Stimulated activated CD4-positive, alpha-beta T cell treated with anti-CD3 and anti-CD28 coated beads, Interleukin-2, amount 100 ng/mL, for 4 hours (primary cell): Measurements from ENCODE around the gene MPP3.

ENCODE experiments used
- DNase-seq: peaks from one replicate; pipeline ENCODE4 v3.0.0-alpha.2; 2020; ENCODE audit warnings: low read depth

The MPP3 gene

DNA sequence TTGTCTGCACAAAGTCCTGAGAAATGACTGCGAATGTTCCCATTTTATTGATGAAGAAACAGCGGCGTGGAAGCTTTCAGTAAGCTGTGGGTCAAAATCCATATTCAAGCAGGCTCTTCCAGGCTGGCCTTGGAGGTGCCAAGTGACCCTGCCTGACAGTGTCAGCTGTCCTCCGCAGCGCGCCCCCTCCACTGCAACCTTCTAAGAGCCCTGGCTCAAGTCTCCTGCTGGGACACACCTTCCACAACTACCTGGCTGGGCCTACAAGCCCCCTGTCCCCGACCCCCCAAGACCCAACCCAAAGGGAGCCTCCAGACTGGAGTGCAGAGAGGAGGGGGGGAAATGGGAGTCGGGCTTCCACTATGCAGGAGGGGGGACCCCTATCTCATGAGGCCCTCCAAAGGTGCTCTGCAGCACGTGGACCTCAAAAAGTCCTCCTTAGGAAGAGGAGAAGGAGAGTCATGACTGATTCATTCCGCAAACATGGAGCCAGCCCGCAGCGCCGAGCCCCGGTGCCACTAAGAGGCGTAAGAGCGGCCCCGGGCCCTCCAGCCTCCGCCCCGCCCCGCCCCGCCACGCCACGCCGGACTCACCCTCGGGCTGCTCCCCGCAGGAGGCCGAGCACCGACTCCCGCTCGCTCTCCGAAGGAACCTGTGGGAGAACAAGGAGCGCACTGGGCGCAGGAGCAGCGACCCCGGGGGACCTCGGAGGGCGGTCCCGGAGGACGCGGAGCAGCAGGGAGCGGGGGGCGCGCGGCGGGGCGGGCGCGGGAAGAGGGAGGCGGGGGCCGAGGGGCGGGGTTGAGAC is 574 bp downstream of the MPP3 start:
- no peak for DNase-seq

DNA sequence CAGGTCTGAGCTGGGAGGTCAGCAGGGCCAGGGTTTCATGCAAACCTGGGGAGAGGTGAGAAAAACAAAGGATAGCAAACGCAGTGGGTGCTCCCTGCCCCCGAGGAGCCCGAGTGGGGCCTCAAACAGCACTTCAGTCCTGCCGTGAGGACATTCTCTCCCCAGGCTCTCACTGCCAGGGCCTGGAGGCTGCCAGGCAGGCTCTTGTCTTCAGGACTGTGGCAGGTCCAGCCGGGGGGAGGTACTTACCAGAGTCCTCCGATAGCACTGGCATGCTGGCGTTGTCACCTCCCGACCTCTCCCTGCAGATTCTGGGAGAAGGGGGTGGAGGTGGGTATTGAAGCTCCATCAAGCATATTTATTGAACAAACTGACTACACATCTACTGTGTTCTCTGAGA is 1.3 kb downstream of the MPP3 start:
- no peak for DNase-seq

DNA sequence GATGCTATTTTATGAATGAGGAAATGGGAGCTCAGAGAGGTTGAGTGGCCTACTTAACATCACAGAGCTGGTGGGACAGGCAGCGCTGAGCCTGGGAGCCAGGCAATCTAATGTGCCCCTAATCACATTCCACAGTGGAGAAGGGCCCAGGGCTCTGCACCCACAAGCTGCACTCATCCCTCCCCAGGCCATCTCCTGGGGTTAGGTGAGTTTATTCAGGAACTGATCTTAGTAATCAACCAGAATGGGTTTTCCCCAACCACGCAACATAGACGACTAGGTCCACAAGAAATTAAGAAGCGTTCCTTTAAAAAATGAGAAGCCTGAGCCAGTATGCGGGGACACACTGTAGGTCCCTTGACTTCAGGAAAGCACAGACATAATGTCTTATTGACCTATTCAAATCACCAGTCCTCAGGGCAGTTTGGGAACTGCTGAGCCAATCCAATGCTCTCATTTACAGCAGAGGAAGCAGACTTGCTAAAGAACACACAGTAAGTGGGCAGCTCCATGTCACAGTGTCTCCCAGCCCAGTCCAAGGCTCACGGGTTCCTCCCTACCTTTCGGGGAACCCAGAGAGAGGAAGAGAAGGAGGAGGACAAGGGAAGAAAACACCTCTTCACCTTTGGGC is 2.3 kb downstream of the MPP3 start:
- no peak for DNase-seq

DNA sequence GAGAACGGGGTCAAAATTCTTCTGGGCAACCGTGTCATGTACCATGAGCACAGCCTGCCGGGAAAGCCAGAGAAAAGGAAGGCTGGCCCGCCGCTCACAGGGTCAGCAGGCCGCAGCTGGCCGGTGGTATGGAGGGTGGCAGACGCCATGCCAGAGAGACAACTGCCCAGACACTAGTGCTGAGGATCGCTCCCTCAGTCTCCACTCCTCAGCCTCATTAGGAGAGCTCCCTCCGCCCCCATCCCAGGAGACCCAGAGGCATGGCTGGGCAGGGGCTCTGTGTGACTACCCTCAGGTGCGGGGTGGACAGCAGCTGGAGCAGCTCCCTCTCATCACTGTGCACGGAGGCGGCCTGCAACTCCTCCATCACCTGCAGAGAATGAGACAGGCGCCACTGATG is 3.2 kb downstream of the MPP3 start:
- no peak for DNase-seq

DNA sequence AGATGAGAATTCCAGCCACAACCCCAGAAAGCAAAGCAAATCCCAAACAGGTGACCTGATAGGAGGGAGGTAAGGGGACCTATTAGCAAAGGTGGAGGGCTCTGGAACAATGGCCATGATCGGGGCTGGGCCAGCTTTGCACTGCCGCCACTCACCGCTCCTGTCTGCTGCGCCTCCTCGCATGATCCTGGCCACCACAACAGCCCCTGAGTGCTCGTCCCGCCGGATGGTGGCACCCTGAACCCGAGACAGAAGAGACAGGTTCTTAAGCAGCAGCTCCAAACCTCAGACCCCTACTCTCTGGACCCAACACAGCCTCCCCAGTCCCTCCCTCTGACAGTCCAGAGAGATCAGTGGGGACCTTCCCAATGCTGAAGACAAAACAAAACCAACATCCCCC is 5.3 kb downstream of the MPP3 start:
- DNase-seq = no peak

DNA sequence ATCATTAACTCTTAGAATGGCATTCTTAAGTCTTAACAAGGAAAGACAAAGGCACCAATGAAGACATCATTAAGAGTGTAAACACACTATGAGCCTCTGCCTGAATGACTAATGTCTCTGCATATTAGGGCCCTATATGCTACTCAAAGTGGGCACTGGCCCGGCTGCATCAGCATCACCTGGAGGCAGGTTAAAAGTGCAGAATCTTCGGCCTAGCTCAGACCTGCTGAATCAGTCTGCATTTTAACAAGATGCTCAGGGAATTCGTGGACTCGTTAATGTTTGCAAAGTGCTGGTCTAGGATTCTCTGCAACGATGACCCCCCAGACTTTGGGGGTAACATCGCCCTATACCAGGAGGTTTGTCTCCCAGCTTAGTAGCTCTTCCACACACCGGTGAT is 6.7 kb downstream of the MPP3 start:
- no peak for DNase-seq

DNA sequence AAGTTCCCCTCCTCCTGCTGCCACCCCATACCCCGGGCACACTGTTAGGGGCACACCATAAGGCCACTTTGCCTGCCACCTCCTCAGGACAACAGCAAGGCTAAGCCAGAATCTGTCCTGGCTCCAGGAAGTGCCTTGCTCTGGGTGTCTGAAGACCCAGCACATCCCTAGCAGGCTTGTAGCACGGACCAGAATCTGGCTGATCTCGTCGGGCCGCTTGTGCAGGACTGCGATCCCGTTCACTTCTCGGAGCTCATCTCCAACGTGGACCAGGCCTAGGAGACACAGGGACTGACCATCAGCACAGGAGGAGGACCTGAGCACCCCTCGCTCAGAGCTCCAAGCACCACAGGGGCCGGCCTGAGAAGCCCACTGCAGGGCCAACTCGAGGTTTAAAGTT is 7.4 kb downstream of the MPP3 start:
- no peak for DNase-seq

DNA sequence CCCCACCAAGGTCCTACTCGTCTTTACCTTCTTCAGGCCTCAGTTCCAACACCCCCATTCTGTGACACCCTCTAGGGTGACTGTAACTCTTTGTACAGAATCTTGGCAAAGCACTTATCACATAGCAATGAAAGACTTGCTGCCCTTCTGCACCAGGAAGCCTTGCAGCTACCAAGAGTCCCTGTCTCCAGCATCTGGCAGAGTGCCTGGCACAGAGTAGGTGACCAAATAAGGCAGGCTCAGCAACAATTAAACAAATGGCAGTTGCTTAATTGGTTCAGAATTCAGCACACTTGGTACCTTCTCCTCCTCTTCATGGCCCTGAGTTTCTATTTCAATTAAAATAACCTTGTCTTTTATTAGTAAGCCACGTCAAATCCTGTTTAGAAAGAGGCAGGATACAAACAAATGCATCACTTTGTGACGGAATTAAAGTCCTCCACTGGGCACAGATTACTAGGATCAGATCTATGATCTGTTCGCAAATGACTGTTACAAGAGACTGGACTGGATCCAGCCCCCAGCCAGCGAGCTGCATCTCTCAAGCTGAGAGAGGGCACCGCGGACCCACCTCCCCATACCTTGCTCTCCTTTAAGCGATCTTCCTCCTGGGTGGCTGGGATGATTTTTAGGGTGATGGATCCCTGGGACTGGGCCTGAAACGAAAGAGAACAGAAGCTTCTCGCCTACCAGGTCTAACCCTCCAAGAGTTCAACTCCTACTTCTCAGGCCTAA is 9.4 kb downstream of the MPP3 start:
- DNase-seq = no peak

DNA sequence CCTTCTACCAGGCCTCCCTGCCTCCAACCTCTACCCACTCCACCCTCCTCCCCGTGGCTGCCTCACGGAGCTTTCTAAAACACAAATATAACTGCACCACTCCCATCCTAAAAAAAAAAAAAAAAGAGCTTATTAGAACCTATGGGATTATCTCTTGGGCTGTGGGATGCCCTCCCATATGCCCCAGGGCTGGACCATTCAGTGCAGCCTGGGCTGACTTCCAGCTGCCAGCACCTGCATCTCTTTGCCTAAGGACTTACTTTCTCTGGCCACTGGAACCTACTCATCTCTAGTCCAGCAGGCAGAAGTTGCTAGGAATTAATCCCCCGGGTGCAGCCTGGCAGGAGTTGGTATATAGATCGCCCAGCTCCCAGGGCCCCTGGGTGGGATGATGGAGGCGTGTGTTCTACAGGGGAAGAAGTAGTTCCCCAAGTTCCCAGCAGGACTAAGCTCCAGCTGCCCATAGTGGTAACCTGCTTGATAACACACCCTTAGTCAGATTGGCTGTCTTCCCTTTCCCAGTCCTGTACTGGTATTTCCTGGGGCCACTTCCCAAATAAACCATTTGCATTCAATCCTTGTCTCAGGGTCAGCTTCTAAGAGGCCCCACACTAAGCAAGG is 10.3 kb downstream of the MPP3 start:
- DNase-seq = no peak

DNA sequence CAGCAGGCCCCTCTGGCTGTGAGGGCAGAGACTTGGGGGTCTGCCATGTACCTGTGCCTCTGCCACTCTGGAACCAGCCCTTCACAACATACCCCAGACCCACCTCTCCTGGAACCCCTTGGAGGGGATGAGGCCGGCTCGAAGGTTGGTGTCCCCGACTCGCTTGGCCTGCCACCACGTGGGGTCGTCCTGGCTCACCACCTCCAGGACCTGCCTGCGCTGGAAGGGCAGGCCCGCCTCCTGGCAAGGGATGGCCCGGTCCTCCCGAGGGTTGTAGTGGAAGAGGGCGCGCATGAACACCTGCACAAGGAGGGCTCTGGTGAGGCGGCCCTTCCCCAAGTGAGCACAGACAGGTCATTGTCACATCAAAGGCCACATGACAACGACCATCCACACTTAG is 12.2 kb downstream of the MPP3 start:
- DNase-seq = no peak

DNA sequence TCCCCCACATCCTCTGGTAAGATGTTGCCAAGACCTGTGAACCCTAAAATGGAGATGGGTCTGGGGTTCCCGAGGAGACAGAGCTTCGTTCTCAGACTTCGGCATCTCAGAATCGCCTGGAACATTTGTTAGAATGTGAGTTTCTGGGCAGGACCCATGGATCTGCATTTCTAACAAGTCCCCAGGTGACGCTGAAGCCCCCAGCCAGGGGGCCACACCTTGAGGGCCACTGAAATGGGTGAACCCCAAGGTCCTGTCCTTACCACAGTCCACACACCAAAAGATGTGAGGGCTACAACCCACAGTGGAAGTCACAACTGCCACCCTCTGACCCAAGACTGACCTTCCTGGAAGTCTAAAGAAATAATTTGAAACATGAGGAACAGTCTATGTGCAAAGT is 14.0 kb downstream of the MPP3 start:
- DNase-seq = no peak

DNA sequence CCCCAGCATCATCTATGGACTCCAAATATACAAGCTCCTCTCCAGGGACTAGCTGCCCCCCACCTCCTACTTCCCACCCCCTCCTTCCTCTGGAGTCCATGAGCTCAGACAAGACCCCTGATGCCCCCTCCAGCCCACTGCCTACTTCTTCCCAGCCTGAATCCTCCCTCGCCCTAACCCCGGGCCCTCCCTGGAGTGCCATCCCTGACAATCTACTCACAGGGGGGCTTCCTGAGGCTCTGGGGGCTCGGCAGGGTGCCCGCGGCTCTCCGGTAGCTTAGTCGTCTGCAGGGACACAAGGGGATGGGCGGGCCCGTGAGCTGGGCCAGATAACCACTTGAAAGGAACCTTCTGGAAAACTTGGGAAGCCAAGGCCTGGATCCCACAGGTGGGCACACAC is 15.1 kb downstream of the MPP3 start:
- DNase-seq = no peak

DNA sequence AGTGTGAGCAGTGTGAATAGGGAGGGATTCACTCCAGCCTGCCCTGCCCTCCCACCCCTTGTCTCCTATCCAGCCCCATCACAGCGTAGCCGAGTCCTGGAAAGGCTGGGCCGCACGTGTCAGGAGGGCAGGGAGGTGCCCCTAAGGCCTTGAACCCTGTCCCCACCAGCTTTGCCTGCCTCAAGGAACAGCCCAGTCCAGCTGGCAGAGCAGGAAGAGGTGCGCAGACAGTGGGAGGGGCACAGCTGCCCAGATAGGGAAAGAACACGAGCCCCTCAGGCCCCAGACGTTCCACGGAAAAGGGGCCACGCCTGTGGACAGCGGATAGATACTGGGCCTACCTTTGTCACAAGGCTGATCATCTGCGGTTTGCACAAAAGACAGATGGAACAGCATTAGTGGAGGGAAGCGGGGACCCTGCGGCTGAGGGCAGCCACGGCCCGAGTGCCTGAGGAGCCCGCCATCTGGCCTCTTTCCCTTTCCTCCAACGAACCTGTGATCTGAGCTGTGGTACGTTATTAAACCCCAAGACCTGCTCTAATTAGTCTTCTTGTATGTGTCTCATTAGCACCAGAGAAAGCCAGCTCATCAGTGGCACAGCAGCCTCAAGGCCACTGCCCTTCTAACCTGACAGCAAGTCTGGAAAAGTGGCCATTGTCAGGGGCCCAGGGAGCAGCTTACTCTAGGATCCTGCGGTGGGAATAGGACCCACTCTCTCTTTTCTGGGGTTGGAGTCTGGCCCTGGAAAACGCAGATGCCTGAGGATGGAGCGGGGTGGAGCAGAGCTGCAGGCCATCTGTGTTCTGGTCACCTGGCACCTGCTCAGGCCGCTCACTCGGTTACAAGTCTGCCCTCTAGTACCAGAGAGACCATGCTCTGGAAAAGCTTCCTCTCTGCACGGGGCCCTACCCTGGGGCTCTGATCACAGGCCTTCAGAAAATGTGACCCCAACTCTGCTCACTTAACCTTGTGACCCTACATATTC is 16.3 kb downstream of the MPP3 start:
- DNase-seq = no peak

DNA sequence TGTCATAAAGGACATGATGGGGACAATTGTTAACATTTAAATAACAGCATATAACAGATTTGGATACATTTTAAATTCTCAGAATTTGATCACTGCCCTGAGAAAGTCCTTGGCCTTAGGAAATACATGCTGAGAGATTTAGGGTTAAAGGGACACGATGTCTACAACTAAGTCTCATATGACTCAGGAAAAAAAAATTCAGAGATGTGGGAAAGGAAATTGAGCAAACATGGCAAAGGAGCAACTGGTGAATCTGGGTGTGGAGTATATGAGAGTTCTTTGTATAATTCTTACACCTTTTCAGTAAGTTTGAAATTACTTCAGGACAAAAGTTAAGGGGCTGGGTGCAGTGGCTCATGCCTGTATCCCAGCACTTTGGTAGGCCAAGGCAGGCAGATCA is 18.2 kb downstream of the MPP3 start:
- no peak for DNase-seq

DNA sequence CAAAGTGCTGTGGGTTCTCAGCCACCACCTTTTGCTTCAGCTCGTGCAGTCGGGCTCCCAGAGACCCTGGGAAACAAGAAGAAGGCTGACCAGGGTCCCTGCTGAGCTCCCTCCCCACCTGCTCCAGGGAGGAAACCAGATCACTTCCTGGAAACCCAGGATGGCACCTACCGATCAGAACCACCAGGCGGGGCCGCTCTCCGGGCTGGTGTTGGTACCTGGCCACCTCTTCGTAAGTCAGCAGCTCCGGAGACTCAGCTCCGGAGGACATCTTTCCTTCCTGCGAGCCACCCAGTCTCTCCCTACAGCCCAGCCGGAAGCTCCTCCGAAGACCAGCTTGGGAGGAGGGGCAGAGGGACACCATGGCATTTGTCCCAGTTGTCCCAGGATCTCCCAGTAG is 18.9 kb downstream of the MPP3 start:
- DNase-seq = no peak

DNA sequence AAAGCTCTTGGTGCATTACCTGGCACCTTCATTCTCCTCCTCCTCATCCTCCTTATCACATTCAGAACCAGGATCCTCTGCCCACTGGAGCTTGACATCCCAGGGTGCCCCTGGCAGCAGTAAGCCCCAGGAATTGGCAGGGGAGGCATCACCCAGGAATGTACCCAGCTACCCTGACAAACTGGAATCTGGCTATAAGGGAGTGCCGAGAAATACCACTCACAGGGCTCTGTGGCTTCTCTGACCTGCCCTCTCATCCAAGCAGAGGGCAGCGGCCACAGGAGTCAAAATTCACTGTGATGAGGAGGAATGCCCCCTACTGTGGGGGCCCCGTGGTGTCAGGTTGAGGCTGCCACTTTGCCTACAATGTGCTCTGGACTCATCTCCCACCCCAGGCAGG is 19.6 kb downstream of the MPP3 start:
- DNase-seq = no peak

DNA sequence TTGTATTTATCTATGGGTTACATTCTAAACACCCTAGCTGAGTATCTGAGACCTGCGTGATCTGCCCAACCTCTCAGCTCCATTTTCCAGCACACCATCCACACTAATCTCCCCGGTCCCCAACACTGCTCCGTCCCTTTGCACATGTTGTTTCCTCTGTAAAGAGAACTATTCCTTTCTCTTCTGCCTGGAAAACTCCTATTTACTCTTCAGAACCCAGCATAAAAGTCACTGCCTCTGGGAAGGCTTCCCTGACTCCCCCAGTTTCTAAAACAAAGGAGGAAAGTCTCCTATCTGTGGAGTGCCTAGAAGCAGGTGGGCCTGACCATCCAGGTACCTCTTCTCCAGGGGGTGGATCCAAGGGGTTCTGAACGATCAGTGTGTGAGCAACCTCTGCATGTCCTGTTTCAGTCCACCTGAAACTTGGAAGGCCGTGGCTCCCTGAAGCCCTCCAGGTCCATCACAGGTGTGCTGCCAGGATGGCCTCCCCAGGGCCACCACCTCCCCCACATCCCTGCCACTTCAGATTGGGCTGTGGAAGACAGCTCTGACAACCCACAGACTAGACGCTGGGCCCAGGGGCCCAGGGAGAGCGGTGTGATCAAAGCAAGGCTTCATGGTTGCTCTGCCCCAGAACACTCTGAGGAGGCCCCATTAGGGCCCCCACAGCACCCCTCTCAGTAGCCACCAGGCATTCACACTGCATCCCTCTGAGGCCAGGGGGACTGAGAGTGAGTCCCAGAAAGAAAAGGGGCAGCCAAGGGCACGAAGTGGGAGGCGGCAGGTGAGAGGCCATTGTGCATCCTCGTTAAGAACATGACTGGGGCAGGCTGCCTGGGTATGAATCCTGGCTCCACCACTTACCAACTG is 20.3 kb downstream of the MPP3 start:
- DNase-seq = no peak

DNA sequence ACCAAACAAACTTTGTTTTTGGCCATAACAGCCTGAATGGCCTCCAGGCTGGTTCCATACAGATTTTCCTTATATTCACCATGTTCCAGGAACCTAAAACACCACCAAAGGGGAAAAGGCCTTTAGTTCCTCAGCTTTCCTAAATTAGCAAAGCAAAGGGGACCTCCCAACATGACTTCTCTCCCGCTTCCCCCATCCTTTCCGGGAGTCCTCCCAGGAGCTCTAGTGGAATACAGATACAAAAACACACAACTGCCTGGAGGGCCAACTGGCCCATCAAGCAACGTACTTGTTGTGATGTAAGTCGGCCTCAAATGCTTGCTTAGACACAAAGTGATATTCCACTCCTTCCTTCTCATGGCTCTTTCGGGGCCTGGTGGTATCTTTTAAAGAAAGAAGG is 22.1 kb downstream of the MPP3 start:
- no peak for DNase-seq

DNA sequence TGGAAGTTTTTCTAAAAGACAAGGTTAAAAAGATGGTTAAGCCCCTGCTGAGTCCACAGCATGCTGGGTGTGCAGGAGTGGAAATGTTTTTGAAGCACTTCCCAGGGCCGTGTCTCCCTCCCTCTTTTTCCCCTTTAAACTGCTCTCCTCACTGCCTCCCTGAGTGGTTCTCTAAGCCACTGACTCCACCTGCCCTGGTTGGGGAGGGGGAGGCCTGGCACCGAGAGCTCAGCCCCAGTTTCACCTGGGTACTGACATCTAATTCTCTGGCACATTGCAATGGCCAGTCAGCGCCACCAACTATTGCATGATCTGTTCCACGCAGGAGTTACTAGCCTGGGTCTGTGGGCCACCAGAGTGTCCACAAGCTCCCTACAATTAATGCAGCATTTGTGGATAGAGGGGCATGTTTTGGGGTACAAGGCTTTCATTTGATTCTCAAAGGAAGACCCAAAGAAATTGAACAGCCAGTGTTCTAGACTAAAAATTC is 22.7 kb downstream of the MPP3 start:
- DNase-seq = no peak

DNA sequence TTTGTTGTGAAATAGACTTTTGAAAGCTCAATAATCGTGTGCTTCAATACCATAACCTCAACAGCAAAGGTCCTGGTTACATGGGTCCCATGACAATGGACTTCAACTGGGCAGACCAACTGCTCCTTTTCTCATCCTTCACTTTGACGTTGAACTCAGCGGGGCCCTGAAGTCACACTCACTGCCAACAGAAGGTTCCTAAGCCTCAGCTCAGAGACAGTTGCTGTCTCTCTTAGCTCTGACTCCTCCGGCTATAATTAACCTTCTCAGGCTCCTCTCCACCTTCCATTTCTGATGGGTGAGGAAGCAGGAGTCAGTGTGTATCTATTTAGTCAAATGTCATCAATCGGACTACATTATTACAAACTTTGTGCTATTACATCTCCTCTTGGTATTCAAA is 23.8 kb downstream of the MPP3 start:
- DNase-seq = no peak

DNA sequence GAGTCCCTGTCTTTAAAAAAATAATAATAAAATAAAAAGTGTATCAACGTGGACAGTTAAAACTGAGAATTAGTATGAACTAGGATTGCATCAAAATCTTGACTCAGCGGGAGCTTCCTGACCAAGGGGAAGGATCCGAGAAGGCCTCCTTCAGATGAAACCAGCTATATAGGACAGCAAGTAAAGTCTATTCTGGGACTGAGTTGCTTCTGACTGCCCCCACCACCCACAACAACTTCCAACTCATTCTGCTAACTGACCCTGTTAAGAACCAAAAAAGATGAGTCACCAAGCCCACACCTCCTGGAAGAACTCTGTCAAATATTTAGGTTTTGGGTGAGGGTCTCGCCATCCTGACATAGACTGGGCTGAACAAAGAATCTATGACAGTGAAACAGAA is 24.9 kb downstream of the MPP3 start:
- DNase-seq = no peak
